IPS-18c (cell line): ENCODE measurements around the gene GAL3ST1.

Experiments used
- H3K4me3 ChIP-seq: 2 replicates; pipeline ENCODE4 v1.7.0; 2013; ENCODE audit warnings: low read depth, mild to moderate bottlenecking, low read length, moderate library complexity; ENCODE audit not compliant: insufficient read depth
- H3K9me3 ChIP-seq: one replicate; pipeline ENCODE4 v1.6.1; 2013; ENCODE audit warnings: mild to moderate bottlenecking, low read length, moderate library complexity; ENCODE audit not compliant: control insufficient read depth, insufficient read depth

GAL3ST1 gene

GRCh38 chr22:30523646-30524489 is 50.6 kb downstream of the GAL3ST1 start:
- no peak overlapping the region for H3K4me3 ChIP-seq

DNA sequence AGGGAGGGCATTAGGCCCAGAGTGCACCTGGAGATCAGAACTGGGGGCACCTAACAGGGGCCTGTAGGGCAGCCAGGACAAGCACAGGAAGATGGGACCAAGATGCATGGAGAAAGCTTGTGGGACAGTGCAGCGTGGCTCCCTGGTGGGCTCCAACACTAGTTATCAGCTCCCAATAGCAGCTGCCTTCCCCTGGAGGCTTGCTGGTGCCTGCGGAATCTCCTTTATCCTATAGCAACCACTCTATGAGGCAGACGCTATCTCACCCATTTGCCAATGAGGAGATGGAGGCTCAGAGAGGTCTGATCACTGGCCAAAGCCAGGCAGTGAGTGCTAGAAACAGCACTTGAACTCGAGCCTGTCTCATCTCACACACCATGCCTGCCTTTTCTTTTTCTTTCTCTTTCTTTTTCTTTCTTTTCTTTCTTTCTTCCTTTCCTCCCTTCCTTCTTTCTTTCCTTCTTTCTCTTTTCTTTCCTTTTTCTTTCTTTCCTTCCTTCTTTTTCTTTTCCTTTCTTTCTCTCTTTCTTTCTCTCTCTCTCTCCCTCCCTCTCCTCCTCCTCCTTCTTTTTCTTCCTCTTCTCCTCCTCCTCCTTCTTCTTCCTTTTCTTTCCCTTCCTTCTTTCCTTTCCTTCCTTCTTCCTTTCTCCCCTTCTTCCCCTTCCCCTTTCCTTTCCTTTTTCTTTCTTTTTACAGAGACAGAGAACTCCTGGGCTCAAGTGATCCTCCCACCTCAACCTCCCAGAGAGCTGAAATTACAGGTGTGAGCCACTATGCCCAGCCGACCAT is 52.9 kb downstream of the GAL3ST1 start:
- Histone ChIP-seq H3K9me3 (no peaks in the 10 kb centered on the region), H3K4me3 (no peak overlapping the region)

More at GRCh38 chr22:30523646-30524489, 50.6 kb downstream of the GAL3ST1 start:
- H3K9me3 ChIP-seq, result no peaks in the 10 kb centered on the region

GRCh38 chr22:30519842-30520425 is 54.5 kb downstream of the GAL3ST1 start:
- no peaks in the 10 kb centered on the region for H3K9me3 ChIP-seq
- no peak overlapping the region for H3K4me3 ChIP-seq

DNA sequence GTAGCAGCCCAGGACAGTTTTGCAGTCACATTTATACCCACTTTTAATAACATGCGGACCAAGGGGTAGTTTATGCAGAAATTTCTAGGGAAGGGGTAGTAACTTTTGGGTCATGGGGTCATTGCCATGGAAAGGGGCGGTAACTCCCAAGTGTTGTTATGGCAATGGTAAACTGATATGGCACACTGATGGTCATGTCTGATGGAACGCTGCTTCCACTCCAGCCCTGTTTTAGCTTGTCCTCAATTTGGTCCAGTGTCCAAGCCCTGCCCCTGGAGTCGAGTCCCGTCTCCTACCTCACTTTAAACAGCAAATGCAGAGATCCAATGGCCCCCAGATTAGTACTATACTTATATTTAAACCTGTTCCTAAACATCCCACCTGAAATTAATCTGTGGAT is 57.7 kb downstream of the GAL3ST1 start:
- Histone ChIP-seq H3K9me3 (no peaks in the 10 kb centered on the region), H3K4me3 (no peak overlapping the region)

DNA sequence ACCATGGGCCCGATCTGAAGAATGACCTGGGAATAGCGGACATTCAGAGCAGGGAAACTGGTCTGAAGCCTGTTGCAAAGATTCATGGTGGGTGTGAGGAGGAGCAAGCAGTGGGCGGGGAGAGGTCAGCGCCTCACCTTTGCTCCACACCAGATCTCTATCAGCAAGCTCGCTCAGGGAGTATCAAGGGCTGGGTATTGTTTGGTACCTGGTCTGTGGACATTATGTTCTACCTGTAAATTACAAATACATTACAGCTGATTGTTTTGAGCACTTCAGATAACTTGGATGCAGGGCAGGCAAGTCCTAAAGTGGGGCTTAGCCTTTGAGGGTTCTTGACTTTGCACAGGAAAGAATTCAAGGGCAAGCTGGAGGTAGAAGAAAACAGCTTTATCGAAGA is 58.2 kb downstream of the GAL3ST1 start:
- Histone ChIP-seq H3K9me3 (no peaks in the 10 kb centered on the region), H3K4me3 (no peak overlapping the region)

GRCh38 chr22:30514252-30514651 is 60.2 kb downstream of the GAL3ST1 start:
- Histone ChIP-seq H3K9me3 (no peaks in the 10 kb centered on the region), H3K4me3 (no peak overlapping the region)

DNA sequence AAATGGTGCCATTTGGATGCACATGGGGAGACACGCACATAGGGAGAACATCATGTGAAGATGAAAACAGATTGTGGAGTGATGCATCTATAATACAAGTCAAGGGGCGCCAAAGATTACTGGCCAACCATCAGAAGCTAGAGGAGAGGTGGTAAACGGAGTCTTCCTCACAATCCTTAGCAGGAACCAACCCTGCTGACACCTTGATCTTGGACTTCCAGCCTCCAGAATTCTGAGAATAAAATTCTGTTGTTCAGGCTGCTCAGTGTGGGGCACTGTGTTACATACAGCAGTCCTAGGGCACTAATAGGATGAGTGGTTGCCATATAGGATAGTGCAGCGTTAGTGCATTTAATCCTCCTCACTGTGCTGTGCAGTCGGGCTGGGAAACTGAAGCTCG is 61.0 kb downstream of the GAL3ST1 start:
- Histone ChIP-seq H3K4me3 (no peak overlapping the region), H3K9me3 (no peaks in the 10 kb centered on the region)

GRCh38 chr22:30511911-30512310 is 62.6 kb downstream of the GAL3ST1 start:
- H3K9me3 ChIP-seq, result no peaks in the 10 kb centered on the region
- H3K4me3 ChIP-seq, result no peak overlapping the region

DNA sequence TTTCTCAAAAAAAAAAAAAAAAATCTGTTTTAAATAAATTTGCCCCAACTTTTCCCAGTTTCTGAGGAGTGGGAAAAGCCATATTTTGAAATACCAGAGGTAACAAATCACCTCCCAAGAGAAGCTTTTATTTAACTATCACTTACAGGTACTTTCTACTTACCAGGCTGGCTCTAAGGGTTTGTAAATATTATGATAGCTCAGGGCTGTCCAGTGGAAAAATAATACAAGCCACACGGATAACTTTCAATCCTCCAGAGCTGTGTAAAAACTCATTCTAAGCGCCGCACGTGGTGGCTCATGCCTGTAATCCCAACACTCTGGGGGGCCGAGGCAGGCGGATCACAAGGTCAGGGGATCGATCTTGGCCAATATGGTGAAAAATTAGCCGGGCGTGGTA is 63.4 kb downstream of the GAL3ST1 start:
- H3K4me3 ChIP-seq, result no peak overlapping the region

GRCh38 chr22:30508216-30508615 is 66.2 kb downstream of the GAL3ST1 start:
- Histone ChIP-seq H3K9me3 (no peaks in the 10 kb centered on the region), H3K4me3 (no peak overlapping the region)

More for the DNA sequence above, 63.4 kb downstream of the GAL3ST1 start:
- no peaks in the 10 kb centered on the region for H3K9me3 ChIP-seq

DNA sequence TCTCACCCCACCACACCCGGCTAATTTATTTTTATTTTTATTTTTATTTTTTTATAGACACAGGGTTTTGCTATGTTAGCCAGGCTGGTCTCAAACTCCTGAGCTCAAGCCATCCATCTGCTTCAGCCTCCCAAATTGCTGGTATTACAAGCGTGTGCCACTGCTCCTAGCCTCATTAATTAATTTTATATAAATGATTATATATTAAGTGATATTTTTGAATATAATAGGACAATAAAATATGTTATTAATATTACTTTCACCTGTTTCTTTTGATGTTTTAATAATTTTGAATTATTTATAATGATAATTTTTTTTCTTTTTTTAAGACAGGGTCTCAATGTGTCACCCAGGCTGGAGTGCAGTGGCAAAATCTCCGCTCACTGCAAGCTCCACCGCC is 66.8 kb downstream of the GAL3ST1 start:
- Histone ChIP-seq H3K4me3 (no peak overlapping the region), H3K9me3 (no peaks in the 10 kb centered on the region)

DNA sequence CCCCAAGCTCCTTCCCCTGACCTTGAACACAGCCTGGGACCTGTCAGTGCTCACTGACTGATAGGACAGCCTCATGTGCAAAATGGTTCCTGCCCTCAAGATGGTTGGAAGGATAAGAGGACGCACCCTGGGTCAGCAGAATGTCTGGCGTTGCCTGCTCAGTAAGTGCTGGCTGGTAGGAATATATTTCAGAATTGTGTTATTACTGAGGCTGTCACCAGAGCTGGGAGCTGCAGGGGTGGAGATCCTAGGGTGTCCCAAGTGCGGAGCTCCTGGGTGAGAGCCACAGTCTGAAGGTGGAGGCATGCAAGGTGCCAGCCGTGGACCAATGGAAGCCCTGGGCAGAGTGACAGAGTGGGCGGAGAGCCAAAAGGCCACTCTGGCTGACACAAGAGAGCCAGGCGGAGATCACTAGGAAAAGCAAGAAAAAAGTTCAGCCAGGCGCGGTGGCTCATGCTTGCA is 67.9 kb downstream of the GAL3ST1 start:
- Histone ChIP-seq H3K4me3 (no peak overlapping the region), H3K9me3 (no peaks in the 10 kb centered on the region)
